ENCODE results near the gene OPA3.

The OPA3 gene

GRCh38 chr19:45576682-45577081 is 7.9 kb downstream of the OPA3 start:
- Histone ChIP-seq H3K27ac (ENCODE audit: low read depth, low read length) (peak overlapping the region; percentile 68), H3K27me3 (ENCODE audit: control insufficient read depth in 1 of 2, insufficient read depth in 2 of 2, low read length in 2 of 2) (no peaks in the 10 kb centered on the region), H3K36me3 (ENCODE audit: insufficient read depth, low read length) (no peaks in the 10 kb centered on the region), H3K4me1 (ENCODE audit: insufficient read depth, low read length) (peaks cover 18% of the 10 kb centered on the region), H3K4me3 (ENCODE audit: low read depth in 1 of 2, low read length in 2 of 2) (no peak overlapping the region), H3K9me3 (ENCODE audit: low read length) (no peaks in the 10 kb centered on the region), H3K9ac (ENCODE audit: low read length) (no peak overlapping the region)

- H3K9ac ChIP-seq (ENCODE audit: low read length) = no peak overlapping the region
- H3K9me3 ChIP-seq (ENCODE audit: low read length) = no peaks in the 10 kb centered on the region
- H3K27me3 ChIP-seq (ENCODE audit: control insufficient read depth in 1 of 2, insufficient read depth in 2 of 2, low read length in 2 of 2) = no peaks in the 10 kb centered on the region
- no peaks in the 10 kb centered on the region for H3K36me3 ChIP-seq (ENCODE audit: insufficient read depth, low read length)
- H3K27ac ChIP-seq (ENCODE audit: low read depth, low read length) = peak overlapping the region; percentile 24
- no peak overlapping the region for H3K4me3 ChIP-seq (ENCODE audit: low read depth in 1 of 2, low read length in 2 of 2)
- peaks cover 18% of the 10 kb centered on the region for H3K4me1 ChIP-seq (ENCODE audit: insufficient read depth, low read length)
These were observed 9.4 kb downstream of the OPA3 start for GRCh38 chr19:45575216-45575615.

GRCh38 chr19:45574526-45574925 is 10.1 kb downstream of the OPA3 start:
- Histone ChIP-seq H3K36me3 (ENCODE audit: insufficient read depth, low read length) (no peaks in the 10 kb centered on the region), H3K27ac (ENCODE audit: low read depth, low read length) (peak overlapping the region; percentile 24), H3K27me3 (ENCODE audit: control insufficient read depth in 1 of 2, insufficient read depth in 2 of 2, low read length in 2 of 2) (no peaks in the 10 kb centered on the region), H3K9me3 (ENCODE audit: low read length) (no peaks in the 10 kb centered on the region), H3K4me1 (ENCODE audit: insufficient read depth, low read length) (peaks cover 18% of the 10 kb centered on the region), H3K4me3 (ENCODE audit: low read depth in 1 of 2, low read length in 2 of 2) (no peak overlapping the region), H3K9ac (ENCODE audit: low read length) (no peak overlapping the region)

- no peak overlapping the region for H3K9ac ChIP-seq (ENCODE audit: low read length)
- H3K4me1 ChIP-seq (ENCODE audit: insufficient read depth, low read length) = peaks cover 5% of the 10 kb centered on the region
- no peaks in the 10 kb centered on the region for H3K36me3 ChIP-seq (ENCODE audit: insufficient read depth, low read length)
- H3K9me3 ChIP-seq (ENCODE audit: low read length) = no peaks in the 10 kb centered on the region
- H3K27ac ChIP-seq (ENCODE audit: low read depth, low read length) = no peak overlapping the region
- no peaks in the 10 kb centered on the region for H3K27me3 ChIP-seq (ENCODE audit: control insufficient read depth in 1 of 2, insufficient read depth in 2 of 2, low read length in 2 of 2)
- H3K4me3 ChIP-seq (ENCODE audit: low read depth in 1 of 2, low read length in 2 of 2) = no peak overlapping the region
These were observed 13.0 kb downstream of the OPA3 start for GRCh38 chr19:45571457-45572220.

- Histone ChIP-seq H3K9ac (ENCODE audit: low read length) (no peak overlapping the region), H3K27ac (ENCODE audit: low read depth, low read length) (no peak overlapping the region), H3K4me1 (ENCODE audit: insufficient read depth, low read length) (no peaks in the 10 kb centered on the region)
These were observed 14.8 kb downstream of the OPA3 start for GRCh38 chr19:45569619-45570421.

GRCh38 chr19:45568732-45569131 is 15.9 kb downstream of the OPA3 start:
- Histone ChIP-seq H3K9ac (ENCODE audit: low read length) (no peak overlapping the region), H3K27me3 (ENCODE audit: control insufficient read depth in 1 of 2, insufficient read depth in 2 of 2, low read length in 2 of 2) (no peaks in the 10 kb centered on the region), H3K36me3 (ENCODE audit: insufficient read depth, low read length) (no peaks in the 10 kb centered on the region), H3K9me3 (ENCODE audit: low read length) (no peaks in the 10 kb centered on the region), H3K27ac (ENCODE audit: low read depth, low read length) (no peak overlapping the region), H3K4me3 (ENCODE audit: low read depth in 1 of 2, low read length in 2 of 2) (no peak overlapping the region), H3K4me1 (ENCODE audit: insufficient read depth, low read length) (no peaks in the 10 kb centered on the region)

More at GRCh38 chr19:45569619-45570421, 14.8 kb downstream of the OPA3 start:
- no peaks in the 10 kb centered on the region for H3K36me3 ChIP-seq (ENCODE audit: insufficient read depth, low read length)
- H3K4me3 ChIP-seq (ENCODE audit: low read depth in 1 of 2, low read length in 2 of 2) = no peak overlapping the region
- H3K9me3 ChIP-seq (ENCODE audit: low read length) = no peaks in the 10 kb centered on the region
- no peaks in the 10 kb centered on the region for H3K27me3 ChIP-seq (ENCODE audit: control insufficient read depth in 1 of 2, insufficient read depth in 2 of 2, low read length in 2 of 2)

GRCh38 chr19:45567609-45568008 is 17.0 kb downstream of the OPA3 start:
- H3K9ac ChIP-seq (ENCODE audit: low read length) = no peak overlapping the region
- H3K9me3 ChIP-seq (ENCODE audit: low read length) = no peaks in the 10 kb centered on the region
- H3K27me3 ChIP-seq (ENCODE audit: control insufficient read depth in 1 of 2, insufficient read depth in 2 of 2, low read length in 2 of 2) = no peaks in the 10 kb centered on the region
- no peak overlapping the region for H3K4me3 ChIP-seq (ENCODE audit: low read depth in 1 of 2, low read length in 2 of 2)
- H3K36me3 ChIP-seq (ENCODE audit: insufficient read depth, low read length) = no peaks in the 10 kb centered on the region
- no peak overlapping the region for H3K27ac ChIP-seq (ENCODE audit: low read depth, low read length)
- no peaks in the 10 kb centered on the region for H3K4me1 ChIP-seq (ENCODE audit: insufficient read depth, low read length)

- Histone ChIP-seq H3K4me3 (ENCODE audit: low read depth in 1 of 2, low read length in 2 of 2) (no peak overlapping the region), H3K9ac (ENCODE audit: low read length) (no peak overlapping the region), H3K36me3 (ENCODE audit: insufficient read depth, low read length) (no peaks in the 10 kb centered on the region), H3K4me1 (ENCODE audit: insufficient read depth, low read length) (no peaks in the 10 kb centered on the region), H3K27me3 (ENCODE audit: control insufficient read depth in 1 of 2, insufficient read depth in 2 of 2, low read length in 2 of 2) (no peaks in the 10 kb centered on the region), H3K27ac (ENCODE audit: low read depth, low read length) (no peak overlapping the region), H3K9me3 (ENCODE audit: low read length) (no peaks in the 10 kb centered on the region)
These were observed 20.3 kb downstream of the OPA3 start for GRCh38 chr19:45564131-45564780.

GRCh38 chr19:45560686-45561085 is 23.9 kb downstream of the OPA3 start:
- no peaks in the 10 kb centered on the region for H3K36me3 ChIP-seq (ENCODE audit: insufficient read depth, low read length)
- no peak overlapping the region for H3K27ac ChIP-seq (ENCODE audit: low read depth, low read length)
- no peaks in the 10 kb centered on the region for H3K9me3 ChIP-seq (ENCODE audit: low read length)
- no peaks in the 10 kb centered on the region for H3K27me3 ChIP-seq (ENCODE audit: control insufficient read depth in 1 of 2, insufficient read depth in 2 of 2, low read length in 2 of 2)
- H3K9ac ChIP-seq (ENCODE audit: low read length) = no peak overlapping the region
- H3K4me1 ChIP-seq (ENCODE audit: insufficient read depth, low read length) = no peaks in the 10 kb centered on the region
- H3K4me3 ChIP-seq (ENCODE audit: low read depth in 1 of 2, low read length in 2 of 2) = no peak overlapping the region

GRCh38 chr19:45560038-45560437 is 24.6 kb downstream of the OPA3 start:
- Histone ChIP-seq H3K4me1 (ENCODE audit: insufficient read depth, low read length) (no peaks in the 10 kb centered on the region), H3K9ac (ENCODE audit: low read length) (no peak overlapping the region), H3K27me3 (ENCODE audit: control insufficient read depth in 1 of 2, insufficient read depth in 2 of 2, low read length in 2 of 2) (no peaks in the 10 kb centered on the region), H3K9me3 (ENCODE audit: low read length) (no peaks in the 10 kb centered on the region), H3K4me3 (ENCODE audit: low read depth in 1 of 2, low read length in 2 of 2) (no peak overlapping the region), H3K27ac (ENCODE audit: low read depth, low read length) (no peak overlapping the region), H3K36me3 (ENCODE audit: insufficient read depth, low read length) (no peaks in the 10 kb centered on the region)

- H3K27me3 ChIP-seq (ENCODE audit: control insufficient read depth in 1 of 2, insufficient read depth in 2 of 2, low read length in 2 of 2) = no peaks in the 10 kb centered on the region
- H3K4me3 ChIP-seq (ENCODE audit: low read depth in 1 of 2, low read length in 2 of 2) = no peak overlapping the region
- no peak overlapping the region for H3K27ac ChIP-seq (ENCODE audit: low read depth, low read length)
- H3K9me3 ChIP-seq (ENCODE audit: low read length) = no peaks in the 10 kb centered on the region
- no peaks in the 10 kb centered on the region for H3K4me1 ChIP-seq (ENCODE audit: insufficient read depth, low read length)
- no peak overlapping the region for H3K9ac ChIP-seq (ENCODE audit: low read length)
- H3K36me3 ChIP-seq (ENCODE audit: insufficient read depth, low read length) = no peaks in the 10 kb centered on the region
These were observed 26.2 kb downstream of the OPA3 start for GRCh38 chr19:45558399-45558878.
